Activated CD4-positive, alpha-beta T cell treated with anti-CD3 and anti-CD28 coated beads, Interleukin-2, amount 50 U/mL, for 1 hour (primary cell): ENCODE measurements around the gene RBM43.
"Not testable (repeated sequence)": the region's sequence is repeated elsewhere in the genome, so short reads cannot be mapped to it uniquely, and the experiment has no call there.

Source experiments
- DNase-seq: peaks from one replicate; pipeline ENCODE4 v3.0.0-alpha.2; 2020

Gene RBM43

DNA sequence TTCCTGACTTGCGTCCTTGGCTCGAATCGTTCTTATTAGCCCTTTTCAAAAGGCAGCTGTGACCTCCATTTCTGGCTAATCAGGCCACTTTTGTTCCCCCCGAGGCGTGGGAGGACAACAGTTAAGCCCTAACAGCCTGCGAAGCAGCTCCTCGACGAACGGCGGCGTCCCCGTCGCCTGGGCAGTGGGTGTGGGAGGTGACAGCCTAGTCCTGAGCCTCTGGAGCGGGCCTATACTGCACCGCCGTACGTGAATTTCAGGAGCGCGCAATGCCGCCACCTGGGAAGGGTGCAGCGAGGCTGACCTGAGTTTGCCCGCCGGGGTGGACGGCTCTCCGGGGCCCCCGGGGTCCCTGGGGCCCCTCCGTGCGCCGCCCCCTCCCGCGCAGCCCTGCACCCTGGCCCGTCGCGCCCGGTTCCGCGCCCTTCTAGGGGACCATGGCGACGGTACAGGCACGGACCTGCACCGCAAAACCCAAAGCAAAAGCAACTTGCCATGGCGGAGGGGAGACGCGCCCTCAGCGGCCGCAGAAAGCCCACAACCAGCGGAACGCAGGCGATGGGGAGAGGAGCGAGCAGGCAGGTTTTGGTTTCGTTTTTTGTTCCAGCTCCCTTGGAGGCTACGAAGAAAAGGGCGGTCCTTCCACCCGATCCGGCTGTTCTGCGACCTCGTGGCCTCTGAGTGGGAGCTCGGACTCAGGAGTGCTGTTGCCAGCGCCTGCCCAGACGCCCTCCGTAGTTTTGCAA is at the start of gene RBM43:
Gene RBM43, minus strand, starts transcription at position 633 of the 746 bp plus-strand sequence. Its CDS starts 136 bp downstream, at position 497.
- peak; percentile 72 for DNase-seq

GRCh38 chr2:151310313-151310712 is 48.6 kb upstream of the RBM43 start:
- not testable (repeated sequence) for DNase-seq

DNA sequence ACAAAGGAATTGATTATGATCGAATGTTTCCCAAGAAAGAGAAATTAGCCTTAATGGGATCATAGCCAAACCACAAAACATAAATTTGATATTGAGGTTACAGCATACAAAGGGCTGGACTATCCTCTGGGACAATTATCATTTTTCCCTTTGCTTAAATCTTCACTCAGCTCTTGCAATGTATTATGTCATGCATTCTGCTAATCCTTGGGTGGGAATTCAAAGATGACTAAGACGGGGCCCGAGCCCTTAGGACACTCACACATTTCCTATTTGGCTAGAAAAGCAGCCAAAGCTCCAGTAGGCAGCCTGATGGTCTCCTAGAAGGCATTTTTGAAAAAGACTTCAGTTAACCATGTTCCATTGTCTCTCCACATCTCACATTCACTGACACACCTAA is 45.0 kb upstream of the RBM43 start:
- DNase-seq: no peak

DNA sequence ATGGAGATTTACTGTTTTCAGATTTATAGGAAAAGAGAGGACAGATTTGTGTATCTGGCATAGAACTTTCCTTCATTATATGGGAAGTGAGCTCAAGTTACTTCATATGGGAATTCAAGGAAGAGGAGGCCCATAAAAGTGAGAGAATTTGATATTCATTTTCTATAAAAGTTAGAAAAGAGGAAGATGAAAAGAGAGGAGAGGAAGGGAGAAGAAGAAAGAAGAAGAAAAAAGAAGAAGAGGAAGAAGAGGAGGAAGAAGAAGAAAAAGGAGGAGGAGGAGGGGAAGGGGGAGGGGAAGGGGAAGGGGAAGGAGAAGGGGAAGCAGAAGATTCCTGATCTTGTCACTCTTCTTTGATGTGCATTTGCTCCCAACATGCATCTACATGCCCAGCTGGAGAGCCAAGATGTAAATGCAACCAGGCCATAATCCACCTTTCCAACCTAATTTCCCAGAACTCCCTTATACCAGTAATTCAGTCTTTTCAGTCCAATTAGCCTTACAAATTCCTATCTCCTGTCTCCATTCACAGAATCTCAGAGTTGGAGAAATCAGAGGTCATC is 43.5 kb upstream of the RBM43 start:
- no peak for DNase-seq

DNA sequence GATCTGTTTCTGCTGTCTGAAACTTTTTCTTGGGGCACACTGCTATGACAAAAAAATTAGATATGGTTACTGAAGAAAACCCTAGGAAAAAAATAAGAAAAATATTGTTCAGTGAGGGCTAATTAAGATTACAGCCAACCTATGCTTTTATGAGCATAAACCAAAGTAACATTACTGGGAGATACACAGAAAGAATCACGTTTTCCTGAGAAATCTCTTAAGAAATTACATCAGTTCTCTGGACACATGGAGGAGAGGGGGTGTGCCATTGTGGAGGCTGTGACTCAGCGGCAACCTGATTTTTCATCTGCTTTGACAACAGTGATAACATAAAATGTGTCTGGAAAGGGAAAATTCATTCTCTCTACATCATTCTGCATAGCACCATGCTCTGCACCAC is 41.2 kb upstream of the RBM43 start:
- no peak for DNase-seq

- DNase-seq: no peak
Measured at GRCh38 chr2:151302404-151302803, 40.7 kb upstream of the RBM43 start.

DNA sequence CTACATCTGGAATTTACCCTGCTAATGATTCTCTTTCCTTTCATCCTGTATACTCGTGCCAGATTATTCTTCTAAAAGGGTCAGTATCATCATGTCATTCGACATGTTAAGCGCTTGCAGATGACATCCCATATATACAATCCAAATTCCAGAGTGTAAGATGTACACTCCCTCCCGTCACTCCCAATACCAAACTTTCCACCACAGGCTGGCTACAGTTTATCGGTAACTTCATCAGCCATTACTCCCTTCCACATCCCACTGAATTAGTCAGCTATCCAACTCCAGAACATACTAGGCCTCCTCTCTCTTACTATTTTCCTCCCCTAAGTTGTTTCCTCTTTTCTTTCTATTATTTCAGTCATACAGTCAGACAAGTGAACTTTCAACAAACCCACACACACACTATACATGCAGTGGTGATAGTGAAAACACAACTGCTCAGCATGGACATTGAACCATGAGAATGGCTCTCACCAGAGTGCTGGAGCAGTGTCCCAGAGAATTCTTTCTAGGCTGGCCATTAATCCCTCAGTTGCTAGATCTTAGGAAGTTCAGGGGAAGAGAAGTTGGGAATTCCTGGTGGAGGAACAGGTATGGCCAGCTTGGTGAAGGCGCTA is 38.4 kb upstream of the RBM43 start:
- DNase-seq: no peak

DNA sequence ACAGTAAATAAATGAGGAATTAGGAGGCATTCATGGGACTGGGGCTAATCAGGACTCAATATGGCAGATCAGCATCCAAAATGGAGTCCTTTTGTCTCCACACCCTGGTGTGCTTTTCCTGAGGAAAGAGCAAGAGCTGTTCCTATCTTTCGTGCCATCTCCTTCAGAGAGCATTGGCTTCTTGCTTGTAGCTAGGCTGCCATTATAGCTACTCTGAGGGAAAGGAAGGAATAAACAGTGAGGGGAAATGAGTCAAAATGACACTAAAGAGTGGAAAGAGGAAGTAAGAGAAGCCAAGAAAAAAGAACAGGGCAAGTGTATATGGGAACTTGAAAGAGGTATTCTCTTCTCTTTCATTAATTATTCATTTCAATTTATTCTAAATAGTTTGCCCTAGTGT is 36.2 kb upstream of the RBM43 start:
- no peak for DNase-seq

GRCh38 chr2:151295926-151296325 is 34.3 kb upstream of the RBM43 start:
- DNase-seq: not testable (repeated sequence)

GRCh38 chr2:151292546-151292945 is 30.9 kb upstream of the RBM43 start:
- no peak for DNase-seq

GRCh38 chr2:151292141-151292540 is 30.5 kb upstream of the RBM43 start:
- no peak for DNase-seq

DNA sequence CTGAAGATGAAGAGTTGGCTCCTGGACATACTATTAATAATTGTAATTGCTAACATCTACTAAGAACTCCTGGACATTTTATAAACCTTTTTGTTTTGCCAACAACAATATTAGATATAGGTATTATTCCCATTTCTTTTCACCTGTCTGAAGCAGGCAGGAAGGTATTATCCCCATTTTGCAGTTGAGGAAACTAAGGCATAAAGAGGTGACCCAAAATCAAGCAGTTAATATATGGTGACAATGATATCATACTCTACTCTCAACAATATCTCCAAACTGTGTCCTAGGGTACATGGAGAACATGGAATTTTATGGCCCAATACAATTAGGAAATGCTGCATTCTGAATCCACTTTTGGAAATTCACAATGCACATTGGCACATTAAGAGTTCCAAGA is 29.6 kb upstream of the RBM43 start:
- no peak for DNase-seq

GRCh38 chr2:151289972-151290866 is 28.6 kb upstream of the RBM43 start:
- no peak for DNase-seq

DNA sequence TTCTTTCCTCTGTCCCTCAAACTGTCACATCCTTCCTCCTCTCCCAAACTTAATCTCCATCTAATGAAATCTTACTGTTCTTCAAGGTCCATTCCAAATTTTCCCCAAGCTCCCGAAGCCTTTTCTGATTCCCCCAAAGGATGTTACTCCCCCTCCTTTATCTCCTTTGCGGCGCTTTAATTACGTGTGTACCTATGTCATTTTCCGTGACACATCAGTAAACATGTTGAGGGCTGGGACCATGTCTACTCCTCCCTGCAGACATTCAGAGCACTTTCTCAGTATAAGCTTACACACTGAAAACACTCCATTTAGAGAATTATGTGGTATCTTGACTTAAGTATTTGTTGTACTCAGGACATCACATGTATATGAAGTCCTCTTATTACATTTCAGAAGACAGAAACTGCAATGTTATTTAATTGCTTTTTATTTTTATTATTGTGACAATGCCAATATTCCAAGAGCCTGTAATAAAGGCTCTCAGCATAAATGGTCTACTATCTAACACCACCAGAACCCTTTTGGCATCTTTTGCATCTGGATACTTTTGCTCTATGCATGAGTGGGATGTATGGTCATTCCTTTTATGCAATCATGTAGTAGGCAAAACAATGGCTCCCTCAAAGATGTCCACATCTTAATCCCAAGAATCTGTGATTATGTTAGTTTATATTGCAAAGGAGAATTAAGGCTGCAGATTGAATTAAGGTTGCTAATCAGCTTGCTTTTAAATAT is 26.0 kb upstream of the RBM43 start:
- DNase-seq: no peak

- DNase-seq: no peak
Measured at GRCh38 chr2:151282401-151282800, 20.7 kb upstream of the RBM43 start.

- DNase-seq: no peak
Measured at GRCh38 chr2:151280271-151280670, 18.6 kb upstream of the RBM43 start.

GRCh38 chr2:151278487-151278886 is 16.8 kb upstream of the RBM43 start:
- no peak for DNase-seq

DNA sequence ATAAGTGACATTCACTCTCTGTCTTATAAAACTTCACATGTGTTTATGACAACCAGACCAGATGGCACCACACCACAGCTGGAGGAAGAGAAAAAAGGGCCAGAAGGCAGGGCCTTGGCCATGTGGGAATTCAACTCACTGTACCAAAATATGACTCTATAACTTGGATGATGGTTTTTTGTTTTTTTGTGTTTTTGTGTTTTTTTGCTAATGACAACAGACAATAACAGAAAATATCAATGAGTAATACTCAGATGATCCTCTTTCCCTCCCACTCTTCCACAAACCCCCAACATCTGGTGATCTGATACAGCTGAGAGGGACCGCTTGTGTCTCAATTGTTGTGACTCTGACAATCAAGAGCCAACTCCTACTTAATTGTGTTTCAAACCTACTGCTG is 15.4 kb upstream of the RBM43 start:
- DNase-seq: no peak

GRCh38 chr2:151275291-151275690 is 13.6 kb upstream of the RBM43 start:
- no peak for DNase-seq

GRCh38 chr2:151271824-151272223 is 10.2 kb upstream of the RBM43 start:
- no peak for DNase-seq

GRCh38 chr2:151269798-151270568 is 8.3 kb upstream of the RBM43 start:
- DNase-seq: no peak

DNA sequence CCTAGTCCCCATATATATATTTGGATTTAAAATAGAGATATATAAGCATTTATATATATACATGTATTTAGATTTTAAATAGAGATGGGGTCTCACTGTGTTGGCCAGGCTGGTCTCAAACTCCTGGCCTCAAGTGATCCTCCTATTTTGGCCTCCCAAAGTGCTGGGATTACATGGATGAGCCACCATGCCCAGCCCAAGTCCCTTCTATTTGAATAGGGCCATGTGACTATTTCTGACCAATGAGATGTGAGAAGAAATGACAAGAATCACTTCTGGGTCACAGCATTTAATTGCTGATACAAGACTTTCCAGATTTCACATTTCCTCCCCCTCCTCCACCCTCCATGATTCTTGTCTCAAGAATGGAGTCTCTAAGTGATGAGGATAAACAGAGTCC is 6.4 kb upstream of the RBM43 start:
- DNase-seq: no peak
